MV-4-11 (cell line): ENCODE measurements around the gene NCAPG.

ENCODE experiments used
- DNase-seq: peaks from one replicate; lab custom pipeline; 2025; lab: John Stamatoyannopoulos, UW

NCAPG gene

GRCh38 chr4:17876943-17877342 is 66.2 kb downstream of the NCAPG start:
- DNase-seq = no peak

- DNase-seq = no peak
These were observed 66.9 kb downstream of the NCAPG start for GRCh38 chr4:17877661-17878060.

GRCh38 chr4:17884063-17884462 is 73.3 kb downstream of the NCAPG start:
- no peak for DNase-seq

GRCh38 chr4:17884511-17884910 is 73.7 kb downstream of the NCAPG start:
- no peak for DNase-seq

GRCh38 chr4:17889692-17890091 is 78.9 kb downstream of the NCAPG start:
- DNase-seq = no peak

- DNase-seq = no peak
These were observed 83.6 kb downstream of the NCAPG start for GRCh38 chr4:17894421-17894820.
